Choroid plexus epithelial cell (primary cell): ENCODE results near the gene ATP2B1.

Experiments
- DNase-seq: peaks from one replicate; pipeline ENCODE4 v3.0.0-alpha.2; 2010; ENCODE audit warnings: low read depth
- H3K4me3 ChIP-seq: 2 replicates; pipeline ENCODE4 v1.5.1; 2011; ENCODE audit warnings: low read depth, mild to moderate bottlenecking, control low read depth, low read length, moderate library complexity
- TF ChIP-seq, protein P1 (sequence below): conservative IDR thresholded peaks from 2 replicates; pipeline ENCODE4 v1.5.1; 2011; ENCODE audit warnings: low read depth, mild to moderate bottlenecking, control low read depth, inconsistent platforms, low read length, moderate library complexity

Gene ATP2B1

DNA sequence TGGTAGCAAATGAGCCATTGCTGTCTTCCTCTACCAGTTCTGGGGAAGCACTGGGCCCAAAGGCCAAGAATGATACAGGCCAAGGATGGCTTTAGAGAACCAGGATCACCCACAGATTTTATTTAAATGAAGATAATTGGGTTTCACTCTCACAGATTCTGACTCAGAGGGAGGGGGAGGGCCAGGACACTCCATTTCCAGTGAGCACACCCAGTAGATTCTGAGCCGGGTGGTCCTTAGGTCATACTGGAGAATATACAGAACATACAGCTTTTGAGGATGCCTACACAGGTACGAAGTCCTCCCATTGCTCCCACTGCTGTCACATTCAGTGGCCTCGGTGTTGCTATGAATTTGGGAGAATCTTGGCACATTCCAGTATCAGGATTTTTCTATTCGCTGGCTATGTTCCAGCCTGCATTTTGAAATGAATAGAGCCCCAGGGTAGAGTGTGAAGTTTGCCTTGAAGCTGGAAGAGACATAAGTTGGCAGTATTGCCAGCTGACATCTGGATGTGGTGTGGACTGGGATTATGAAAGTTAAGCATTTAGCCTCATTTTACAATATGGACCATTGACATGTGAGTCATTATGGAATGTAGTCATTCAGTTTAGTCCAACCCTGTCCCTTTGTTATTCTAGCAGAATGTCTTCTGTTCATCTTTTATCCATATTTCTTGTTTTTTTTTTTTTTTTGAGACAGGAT, 137.0 kb downstream of the ATP2B1 start:
- no peak overlapping the region for H3K4me3 ChIP-seq
- TF ChIP-seq, protein P1, sequence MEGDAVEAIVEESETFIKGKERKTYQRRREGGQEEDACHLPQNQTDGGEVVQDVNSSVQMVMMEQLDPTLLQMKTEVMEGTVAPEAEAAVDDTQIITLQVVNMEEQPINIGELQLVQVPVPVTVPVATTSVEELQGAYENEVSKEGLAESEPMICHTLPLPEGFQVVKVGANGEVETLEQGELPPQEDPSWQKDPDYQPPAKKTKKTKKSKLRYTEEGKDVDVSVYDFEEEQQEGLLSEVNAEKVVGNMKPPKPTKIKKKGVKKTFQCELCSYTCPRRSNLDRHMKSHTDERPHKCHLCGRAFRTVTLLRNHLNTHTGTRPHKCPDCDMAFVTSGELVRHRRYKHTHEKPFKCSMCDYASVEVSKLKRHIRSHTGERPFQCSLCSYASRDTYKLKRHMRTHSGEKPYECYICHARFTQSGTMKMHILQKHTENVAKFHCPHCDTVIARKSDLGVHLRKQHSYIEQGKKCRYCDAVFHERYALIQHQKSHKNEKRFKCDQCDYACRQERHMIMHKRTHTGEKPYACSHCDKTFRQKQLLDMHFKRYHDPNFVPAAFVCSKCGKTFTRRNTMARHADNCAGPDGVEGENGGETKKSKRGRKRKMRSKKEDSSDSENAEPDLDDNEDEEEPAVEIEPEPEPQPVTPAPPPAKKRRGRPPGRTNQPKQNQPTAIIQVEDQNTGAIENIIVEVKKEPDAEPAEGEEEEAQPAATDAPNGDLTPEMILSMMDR, result no peak
- peak; percentile 36 for DNase-seq

DNA sequence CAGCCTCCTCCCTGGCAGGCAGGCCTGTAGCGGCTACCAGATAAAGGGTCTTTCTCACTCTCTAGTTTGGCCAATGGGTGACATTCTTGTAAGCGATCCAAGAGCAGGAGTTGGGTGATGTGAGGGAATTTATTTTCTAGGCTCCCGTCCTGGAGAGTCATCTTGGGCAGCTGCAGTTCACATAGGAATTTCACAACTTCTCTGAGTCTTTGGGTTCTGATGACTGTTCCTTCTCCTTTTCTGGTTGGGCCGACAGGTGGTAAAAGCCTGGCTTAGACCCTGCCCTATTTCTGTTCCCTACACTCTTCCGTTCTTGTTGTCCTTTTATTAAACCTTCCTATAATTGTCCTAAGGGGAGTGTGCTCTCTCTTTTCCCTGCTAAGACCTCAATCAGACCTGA, 140.2 kb downstream of the ATP2B1 start:
- TF ChIP-seq, protein P1, result no peak
- no peak overlapping the region for H3K4me3 ChIP-seq
- DNase-seq, result no peak

DNA sequence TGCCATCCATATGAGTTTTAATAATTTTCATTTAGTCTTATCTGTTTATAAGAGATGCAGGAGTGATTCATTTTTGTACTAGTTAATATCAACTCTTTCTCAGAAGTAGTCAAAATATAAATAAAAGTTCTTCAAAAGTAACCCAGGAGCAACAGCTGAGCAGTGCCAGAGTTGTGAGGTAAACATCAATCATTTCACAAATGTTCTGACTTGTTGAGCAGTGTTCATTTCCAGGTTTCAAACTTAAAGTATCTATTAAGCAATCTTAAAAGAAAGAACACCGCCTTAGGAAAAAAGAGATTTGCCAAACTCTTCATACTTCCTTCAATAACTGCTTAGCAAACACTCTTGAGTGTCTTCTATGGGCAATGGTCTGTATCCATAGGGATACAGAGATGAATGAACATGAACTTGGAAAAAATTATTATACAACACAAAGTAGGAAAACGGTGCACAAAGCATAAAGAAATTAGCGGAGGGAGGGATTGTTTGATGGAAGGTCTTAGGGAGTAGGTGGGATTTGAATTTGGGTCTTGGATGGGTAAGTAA, 140.9 kb downstream of the ATP2B1 start:
- TF ChIP-seq, protein P1, result no peak
- DNase-seq, result no peak
- H3K4me3 ChIP-seq, result no peak overlapping the region

DNA sequence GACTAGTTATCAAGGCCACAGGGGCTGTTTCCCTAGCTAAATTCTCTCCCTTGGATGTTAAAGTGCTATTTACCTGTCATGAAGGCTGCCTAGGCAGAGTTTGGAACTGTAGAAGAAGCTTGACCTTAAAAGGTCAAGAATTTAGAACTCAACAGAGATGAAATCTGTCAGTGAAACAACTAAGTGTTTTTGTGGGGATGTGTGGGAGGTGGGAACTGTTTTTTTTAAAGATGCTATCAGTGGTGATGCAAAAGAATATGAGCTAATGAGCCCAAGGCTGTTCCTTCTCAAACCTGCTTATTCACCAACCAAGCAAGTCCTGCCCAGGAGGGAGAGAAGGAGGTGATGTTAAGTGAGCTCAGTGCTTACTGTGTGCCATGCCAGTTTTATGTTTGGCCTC, 142.0 kb downstream of the ATP2B1 start:
- no peak overlapping the region for H3K4me3 ChIP-seq
- TF ChIP-seq, protein P1, result no peak
- DNase-seq, result peak; percentile 49

DNA sequence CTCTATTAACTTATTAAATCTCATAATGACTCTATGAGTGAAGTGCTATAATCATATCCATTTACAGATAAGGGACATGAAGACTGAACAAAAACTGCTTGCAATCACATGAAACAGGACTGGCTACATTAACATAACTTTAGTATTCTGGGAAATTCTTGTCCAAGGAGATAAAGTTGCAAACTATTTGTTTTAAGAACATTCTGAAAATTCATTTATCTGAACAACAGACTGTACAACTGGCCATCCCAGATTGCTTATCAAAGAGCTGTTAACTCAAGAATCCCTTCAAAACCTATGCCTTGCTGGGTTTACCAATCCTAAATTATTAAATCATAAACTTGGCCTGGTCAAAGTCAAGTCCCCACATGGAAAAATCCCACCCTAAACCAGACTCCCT, 143.6 kb downstream of the ATP2B1 start:
- TF ChIP-seq, protein P1, result no peak
- DNase-seq, result no peak
- H3K4me3 ChIP-seq, result no peak overlapping the region

DNA sequence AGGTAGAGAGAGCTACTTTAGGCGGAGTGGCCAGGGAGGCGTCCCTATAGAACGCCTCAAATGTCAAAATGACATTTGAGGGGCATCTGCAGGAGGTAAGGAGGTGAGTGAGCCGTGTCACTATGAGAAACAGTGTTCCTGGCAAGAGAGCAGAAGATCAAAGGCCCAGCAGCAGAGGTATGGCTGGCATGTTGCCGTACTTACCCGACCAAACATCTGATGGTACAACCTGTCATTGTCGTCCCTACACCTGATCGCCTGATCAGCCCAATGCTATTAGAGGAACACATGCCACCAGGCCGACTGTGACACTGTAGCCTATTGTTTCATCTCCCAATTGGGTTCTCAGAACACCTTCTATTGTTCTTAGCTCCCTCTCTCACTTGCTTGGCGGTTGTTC, 148.9 kb downstream of the ATP2B1 start:
- TF ChIP-seq, protein P1, result no peak
- no peak overlapping the region for H3K4me3 ChIP-seq
- no peak for DNase-seq

DNA sequence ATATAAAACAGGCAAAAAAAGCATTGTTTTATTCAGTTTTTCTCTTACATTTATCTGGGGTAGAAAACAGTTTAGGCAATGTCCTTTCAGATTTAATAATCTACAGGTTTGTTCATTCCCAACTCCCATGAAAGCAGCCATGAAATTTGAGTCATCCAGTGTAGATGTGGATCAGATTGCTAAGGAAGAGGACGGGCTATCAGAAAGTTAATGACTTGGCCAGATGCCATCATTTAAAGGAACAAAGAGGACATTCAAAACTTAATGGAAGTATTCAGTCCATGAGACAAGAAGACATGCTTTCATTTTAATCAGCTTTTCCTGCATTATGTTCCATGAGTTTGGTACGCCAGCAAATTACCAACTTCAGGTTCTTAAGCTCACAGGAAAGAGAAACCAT, 151.7 kb downstream of the ATP2B1 start:
- DNase-seq, result no peak
- TF ChIP-seq, protein P1, result no peak
- H3K4me3 ChIP-seq, result no peak overlapping the region
